Endothelial cell of umbilical vein (primary cell): ENCODE data around the gene NPTX2. TPM values are rescaled to one million over a fixed set of nuclear protein-coding genes. Genes with fewer than 3 reads are reported as not detected.

Experiments used
- BruUV-seq: library from RNA; stranded (reverse); fragments of 400-500 nt; replicated peaks from 2 replicates; lab custom pipeline; 2021; lab: Mats Ljungman, UMichigan
- CTCF ChIA-PET: fragments of 300-600, 350-600 bp; sonication (Branson Sonifier 250); formaldehyde crosslinking; loops from one replicate; lab custom pipeline; 2021; ENCODE audit warnings: antibody characterized with exemption, inconsistent platforms; lab: Charles Lee
- POLR2A ChIA-PET: fragments of 300-600, 350-600 bp; sonication (Branson Sonifier 250); formaldehyde crosslinking; loops from one replicate; lab custom pipeline; 2021; ENCODE audit warnings: antibody characterized with exemption, inconsistent platforms; lab: Charles Lee
- DNase-seq: peaks from one replicate; pipeline ENCODE4 v3.0.0-alpha.2; 2011; ENCODE audit warnings: low read depth, low spot score
- FAIRE-seq: peaks from 2 replicates; lab custom pipeline; 2011; peaks lifted over from hg19 to GRCh38; lab: Jason Lieb, UNC
- H2AFZ ChIP-seq: 2 replicates; pipeline ENCODE4 v1.6.0; 2012; ENCODE audit warnings: low read depth, low read length, control low read depth, inconsistent platforms
- H3K27ac ChIP-seq: 2 replicates; pipeline ENCODE4 v1.5.1; 2011; ENCODE audit warnings: low read depth, mild to moderate bottlenecking, control low read depth, low read length, moderate library complexity; ENCODE audit not compliant: insufficient read depth
- H3K27me3 ChIP-seq, 2 experiments: 2 replicates each; pipeline versions ENCODE4 v1.6.0 to v1.6.1; 2011; ENCODE audit warnings: low read length in 2 of 2, mixed read lengths in 1 of 2; ENCODE audit not compliant: control insufficient read depth in 2 of 2, insufficient read depth in 2 of 2
- H3K36me3 ChIP-seq, 2 experiments: 2 replicates in 1 of 2; 3 replicates in 1 of 2; pipeline ENCODE4 v1.5.1; 2011; ENCODE audit warnings: low read length in 2 of 2, mild to moderate bottlenecking in 1 of 2, moderate library complexity in 1 of 2; ENCODE audit not compliant: control insufficient read depth in 2 of 2, insufficient read depth in 2 of 2; ENCODE audit errors: extremely low read depth in 1 of 2
- H3K4me1 ChIP-seq: 3 replicates; pipeline ENCODE4 v1.5.1; 2011; ENCODE audit warnings: mild to moderate bottlenecking, low read length; ENCODE audit not compliant: control insufficient read depth, insufficient read depth; ENCODE audit errors: extremely low read depth
- H3K4me2 ChIP-seq: 2 replicates; pipeline ENCODE4 v1.6.1; 2011; ENCODE audit warnings: low read length, control low read depth, mixed read lengths; ENCODE audit not compliant: insufficient read depth
- H3K4me3 ChIP-seq, 3 experiments: fragments of 200-600 bp in 1 of 3; sonication (generic), shearing (Covaris generic) in 1 of 3; replicated peaks in 1 of 3; 2 replicates each; pipeline ENCODE4 v1.5.1; 2011 to 2016; ENCODE audit warnings: control low read depth in 3 of 3, low read length in 3 of 3, mild to moderate bottlenecking in 2 of 3, inconsistent platforms in 1 of 3, low read depth in 1 of 3, moderate library complexity in 1 of 3; ENCODE audit not compliant: insufficient read depth in 1 of 3
- H3K79me2 ChIP-seq: 2 replicates; pipeline ENCODE4 v1.6.0; 2012; ENCODE audit warnings: low read length, inconsistent platforms; ENCODE audit not compliant: control insufficient read depth, insufficient read depth
- H3K9ac ChIP-seq: replicated peaks from 2 replicates; pipeline ENCODE3; 2011; ENCODE audit warnings: low read length, control low read depth; ENCODE audit not compliant: insufficient read depth; ENCODE audit errors: extremely low read depth
- H3K9me1 ChIP-seq: replicated peaks from 3 replicates; pipeline ENCODE4 v1.6.0; 2011; ENCODE audit warnings: mild to moderate bottlenecking, low read length; ENCODE audit not compliant: control insufficient read depth, insufficient read depth; ENCODE audit errors: extremely low read depth
- H3K9me3 ChIP-seq: replicated peaks from 2 replicates; pipeline ENCODE4 v1.5.1; 2012; ENCODE audit warnings: low read length, inconsistent platforms; ENCODE audit not compliant: control insufficient read depth, insufficient read depth
- H4K20me1 ChIP-seq: replicated peaks from 2 replicates; pipeline ENCODE3; 2011; ENCODE audit warnings: mild to moderate bottlenecking, low read length; ENCODE audit not compliant: control insufficient read depth, insufficient read depth; ENCODE audit errors: extremely low read depth
- EZH2 ChIP-seq: IDR thresholded peaks from 2 replicates; pipeline ENCODE4 v1.6.1; 2012; ENCODE audit warnings: borderline replicate concordance, low read depth, mild to moderate bottlenecking, moderate library complexity, low read length, inconsistent platforms; ENCODE audit not compliant: severe bottlenecking
- FOS ChIP-seq: IDR thresholded peaks from 2 replicates; pipeline ENCODE4 v1.6.1; 2011; ENCODE audit warnings: mild to moderate bottlenecking, low read length, moderate library complexity, borderline replicate concordance; ENCODE audit not compliant: insufficient read depth
- GATA2 ChIP-seq: IDR thresholded peaks from 2 replicates; pipeline ENCODE4 v1.7.0; 2011; ENCODE audit warnings: low read depth, mild to moderate bottlenecking, moderate library complexity, mixed read lengths, low read length; ENCODE audit not compliant: insufficient read length, insufficient read depth
- JUN ChIP-seq: IDR thresholded peaks from 2 replicates; pipeline ENCODE4 v1.6.1; 2011; ENCODE audit warnings: borderline replicate concordance, low read depth; ENCODE audit not compliant: insufficient read length, insufficient read depth
- MAX ChIP-seq: IDR thresholded peaks from 2 replicates; pipeline ENCODE4 v1.6.1; 2011; ENCODE audit not compliant: insufficient read depth, insufficient read length
- MYC ChIP-seq: IDR thresholded peaks from one replicate; pipeline ENCODE4 v1.6.1; 2011; ENCODE audit warnings: mild to moderate bottlenecking, low read depth, low read length
- POLR2A ChIP-seq: IDR thresholded peaks from 2 replicates; pipeline ENCODE4 v1.6.1; 2012; ENCODE audit warnings: low read depth, mild to moderate bottlenecking, control low read depth, low read length
- POLR2AphosphoS5 ChIP-seq: IDR thresholded peaks from 2 replicates; pipeline ENCODE4 v1.6.1; 2012; ENCODE audit warnings: low read depth, mild to moderate bottlenecking, control low read depth, low read length, moderate library complexity; ENCODE audit not compliant: insufficient read depth
- dilution Hi-C: fragments of 300-500 bp; cut with MboI; formaldehyde crosslinking; loops from one replicate; pipeline ENCODE4 v1.15.0; 2019; ENCODE audit warnings: low sequenced_read_pairs; ENCODE audit not compliant: extremely low pct_ligation_motif_present
- intact Hi-C: fragments of 100-400 bp; cut with micrococcal nuclease; formaldehyde crosslinking; loops from one replicate; pipeline ENCODE4 v1.10.0; 2022
- polyA plus RNA-seq, 4 experiments: library from polyadenylated mRNA; depleted of rRNA in 3 of 4; stranded (reverse) in 3 of 4; unstranded in 1 of 4; fragments of >200 nt; gene quantifications; 2 replicates each; pipeline versions ENCODE4 v1.2.1 to v1.2.3, GENCODE V29; 2011 to 2012; ENCODE audit warnings: missing spikeins in 1 of 4
- total RNA-seq: library from RNA; stranded (reverse); gene quantifications from 2 replicates; pipeline ENCODE4 v1.2.3, GENCODE V29; 2021
- TF ChIP-seq, protein P1 (sequence below), 2 donors: IDR thresholded peaks; 1 replicate in 1 of 2; 2 replicates in 1 of 2; pipeline ENCODE4 v1.5.1; 2011; ENCODE audit warnings: low read length in 2 of 2, mild to moderate bottlenecking in 2 of 2, moderate library complexity in 2 of 2, control low read depth in 1 of 2, inconsistent platforms in 1 of 2, low read depth in 1 of 2; ENCODE audit not compliant: insufficient read depth in 1 of 2; ENCODE audit errors: extremely low read depth in 1 of 2

NPTX2 gene
- total and polyA plus RNA-seq, 2 donors (not counting 3 experiments of a cell fraction or from before 2014, with no cell fraction given) = 0.15 to 0.53 TPM

DNA sequence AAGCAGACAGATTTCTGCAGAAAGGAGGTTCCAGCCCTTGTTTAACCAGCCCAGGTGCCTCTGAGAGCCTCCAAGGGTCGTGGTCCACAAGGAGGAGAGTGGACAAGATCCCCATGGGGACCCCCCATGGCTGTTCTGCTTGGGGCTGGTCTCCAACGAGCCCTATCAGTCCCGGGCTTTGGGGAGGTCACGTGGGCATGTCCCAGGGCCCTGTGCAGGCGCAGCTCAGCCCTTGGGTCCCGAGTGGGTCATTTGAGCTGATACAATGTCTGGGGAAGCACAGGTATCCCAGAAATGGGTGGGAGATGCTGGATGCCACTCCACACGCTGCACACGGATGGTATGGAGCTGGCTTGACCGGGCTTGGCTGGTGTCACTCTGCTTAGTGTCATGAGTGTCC, 57.8 kb downstream of the NPTX2 start:
- BruUV-seq = no TSS peak
- POLR2A ChIA-PET = no interaction called here
- dilution Hi-C loops = no loop called here
- no peaks in the 10 kb centered on the region for H3K36me3 ChIP-seq
- no peak for TF ChIP-seq POLR2A
- no peak for TF ChIP-seq FOS
- TF ChIP-seq POLR2AphosphoS5 = no peak
- TF ChIP-seq MYC = no peak
- no peak for TF ChIP-seq EZH2
- H2AFZ ChIP-seq = no peak overlapping the region
- H3K4me2 ChIP-seq = no peak overlapping the region
- intact Hi-C loops = no loop called here
- H3K9me1 ChIP-seq = no peaks in the 10 kb centered on the region
- no peak overlapping the region for H3K27ac ChIP-seq
- no peaks in the 10 kb centered on the region for H3K4me1 ChIP-seq
- H3K27me3 ChIP-seq = no peaks in the 10 kb centered on the region
- H3K9me3 ChIP-seq = peaks cover 2% of the 10 kb centered on the region
- no peak for FAIRE-seq
- no peak overlapping the region for H3K9ac ChIP-seq
- CTCF ChIA-PET = no interaction called here
- DNase-seq = no peak
- no peaks in the 10 kb centered on the region for H3K79me2 ChIP-seq
- H4K20me1 ChIP-seq = no peaks in the 10 kb centered on the region
- H3K4me3 ChIP-seq = no peak overlapping the region

- H2AFZ ChIP-seq = no peak overlapping the region
- H3K9me1 ChIP-seq = no peaks in the 10 kb centered on the region
- no peak overlapping the region for H3K4me2 ChIP-seq
- H3K9me3 ChIP-seq = peaks cover 2% of the 10 kb centered on the region
- H4K20me1 ChIP-seq = no peaks in the 10 kb centered on the region
- H3K9ac ChIP-seq = no peak overlapping the region
- ChIA-PET CTCF (no interaction called here), POLR2A (no interaction called here)
- intact Hi-C loops (no loop called here), dilution Hi-C loops (no loop called here)
- no peak overlapping the region for H3K4me3 ChIP-seq
- no TSS peak for BruUV-seq
- FAIRE-seq (no peak), DNase-seq (no peak)
- H3K27ac ChIP-seq = no peak overlapping the region
- TF ChIP-seq EZH2 (no peak), GATA2 (no peak), POLR2A (no peak), POLR2AphosphoS5 (no peak), FOS (no peak), MYC (no peak), MAX (no peak), JUN (no peak)
- TF ChIP-seq, protein P1, sequence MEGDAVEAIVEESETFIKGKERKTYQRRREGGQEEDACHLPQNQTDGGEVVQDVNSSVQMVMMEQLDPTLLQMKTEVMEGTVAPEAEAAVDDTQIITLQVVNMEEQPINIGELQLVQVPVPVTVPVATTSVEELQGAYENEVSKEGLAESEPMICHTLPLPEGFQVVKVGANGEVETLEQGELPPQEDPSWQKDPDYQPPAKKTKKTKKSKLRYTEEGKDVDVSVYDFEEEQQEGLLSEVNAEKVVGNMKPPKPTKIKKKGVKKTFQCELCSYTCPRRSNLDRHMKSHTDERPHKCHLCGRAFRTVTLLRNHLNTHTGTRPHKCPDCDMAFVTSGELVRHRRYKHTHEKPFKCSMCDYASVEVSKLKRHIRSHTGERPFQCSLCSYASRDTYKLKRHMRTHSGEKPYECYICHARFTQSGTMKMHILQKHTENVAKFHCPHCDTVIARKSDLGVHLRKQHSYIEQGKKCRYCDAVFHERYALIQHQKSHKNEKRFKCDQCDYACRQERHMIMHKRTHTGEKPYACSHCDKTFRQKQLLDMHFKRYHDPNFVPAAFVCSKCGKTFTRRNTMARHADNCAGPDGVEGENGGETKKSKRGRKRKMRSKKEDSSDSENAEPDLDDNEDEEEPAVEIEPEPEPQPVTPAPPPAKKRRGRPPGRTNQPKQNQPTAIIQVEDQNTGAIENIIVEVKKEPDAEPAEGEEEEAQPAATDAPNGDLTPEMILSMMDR (IDR thresholded peaks at IDR 0.05; ENCODE audit: extremely low read depth in 1 of 2, insufficient read depth in 1 of 2, low read depth in 1 of 2, low read length in 2 of 2) = no peak
- H3K4me1 ChIP-seq = no peaks in the 10 kb centered on the region
- H3K79me2 ChIP-seq = no peaks in the 10 kb centered on the region
- no peaks in the 10 kb centered on the region for H3K36me3 ChIP-seq
- no peaks in the 10 kb centered on the region for H3K27me3 ChIP-seq
Observed at GRCh38 chr7:98678215-98678614, 61.1 kb downstream of the NPTX2 start.
